ENCODE data around the gene TMEM201. TPM values are rescaled to one million over a fixed set of nuclear protein-coding genes. Genes with fewer than 3 reads are reported as not detected.

TMEM201 gene
- total RNA-seq, 1 donor from 2014 or later: 12.8 TPM

DNA sequence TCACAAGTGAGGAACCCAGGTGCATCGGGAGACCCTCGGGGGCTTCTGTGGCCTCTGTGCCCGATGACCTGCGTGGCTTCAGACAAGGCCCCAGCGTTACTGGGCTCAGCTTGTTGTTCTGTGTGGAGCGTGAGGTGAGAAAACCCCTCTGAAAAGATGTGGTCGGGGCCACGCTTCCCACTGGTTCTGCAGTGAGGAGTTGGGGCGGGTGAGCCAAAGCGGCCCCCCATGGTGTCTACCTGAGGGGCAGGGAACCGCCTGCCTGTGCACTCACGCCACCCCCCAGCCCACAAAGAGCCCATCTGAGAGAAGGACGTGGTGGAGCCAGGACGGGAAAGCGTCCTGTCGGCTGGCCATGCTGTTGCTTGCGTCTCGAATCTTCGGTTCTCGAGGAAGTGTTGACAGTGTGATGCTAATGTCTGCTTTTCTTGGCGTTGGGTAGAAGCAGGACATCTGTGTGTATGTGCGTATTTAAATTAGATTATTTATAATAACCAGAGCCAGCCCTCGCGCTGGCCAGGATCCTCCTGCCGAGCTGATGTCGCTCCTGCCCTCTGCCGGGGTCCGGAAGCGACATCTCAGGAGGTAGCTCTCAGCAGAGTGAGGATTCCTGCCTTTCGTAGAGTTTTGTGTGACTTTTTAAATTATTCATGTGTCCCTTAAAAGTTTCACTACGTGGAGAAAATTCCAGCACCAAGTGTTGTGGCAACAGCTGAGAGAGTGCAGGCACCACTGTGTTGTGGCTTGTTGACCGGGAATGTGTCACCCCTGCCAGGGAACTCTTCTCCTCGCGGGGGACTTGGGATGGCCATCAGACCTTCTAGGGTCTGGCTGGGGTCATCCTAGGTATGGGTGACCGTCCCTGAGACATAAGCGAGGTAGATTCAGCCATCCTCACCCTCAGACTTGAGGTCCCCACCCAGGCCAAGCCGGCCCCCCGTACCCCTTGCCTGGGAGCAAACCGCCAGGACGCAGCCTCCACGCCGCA, 15.3 kb downstream of the TMEM201 start:
- no peaks in the 10 kb centered on the region for H3K27me3 ChIP-seq
- peaks cover 45 to 58% of the 10 kb centered on the region in 2 donors for H3K36me3 ChIP-seq
- H3K27ac ChIP-seq: no peak overlapping the region
- no peaks in the 10 kb centered on the region for H3K4me1 ChIP-seq
- H3K4me3 ChIP-seq: no peak overlapping the region
- intact Hi-C loops (cut with DNase I): no loop called here
- TF ChIP-seq CTCF (IDR thresholded peaks at IDR 0.05): no peak
- H3K9me3 ChIP-seq: no peaks in the 10 kb centered on the region
- no peak for DNase-seq (ENCODE audit: low spot score in 2 of 2)

- Histone ChIP-seq H3K9me3 (no peaks in the 10 kb centered on the region), H3K4me3 (no peak overlapping the region), H3K4me1 (no peaks in the 10 kb centered on the region), H3K36me3 (peaks cover 43 to 63% of the 10 kb centered on the region in 2 donors), H3K27me3 (no peaks in the 10 kb centered on the region), H3K27ac (no peak overlapping the region)
- DNase-seq (ENCODE audit: low spot score in 2 of 2): no peak
- intact Hi-C loops (cut with DNase I): no loop called here
- TF ChIP-seq CTCF (IDR thresholded peaks at IDR 0.05): no peak
Measured at GRCh38 chr1:9604836-9605235, 16.1 kb downstream of the TMEM201 start.

DNA sequence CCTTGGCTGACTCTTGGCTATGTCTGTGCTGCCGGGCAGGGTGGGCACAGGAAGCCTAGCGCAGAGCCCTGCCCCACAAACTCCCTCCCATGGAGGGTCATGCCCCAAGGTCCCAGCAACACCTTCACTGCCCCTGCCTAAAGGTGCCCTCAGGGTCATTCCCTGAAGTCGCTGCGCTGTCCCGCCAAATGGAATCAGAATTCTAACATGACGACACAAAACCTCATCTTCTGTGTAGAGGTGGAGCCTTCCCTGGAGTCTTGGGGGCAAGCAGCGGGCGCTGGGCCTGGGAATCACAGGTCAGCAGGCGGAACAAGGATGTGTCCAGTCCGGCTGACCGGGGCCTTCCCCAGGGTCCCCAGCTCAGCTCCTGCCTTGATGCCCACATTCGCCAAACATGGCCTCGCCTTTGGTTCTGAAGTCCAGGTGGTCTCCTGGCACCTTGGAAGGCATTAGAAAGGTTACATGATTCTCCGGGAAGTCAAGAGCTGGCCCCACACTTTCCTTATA, 17.3 kb downstream of the TMEM201 start:
- no peak for DNase-seq (ENCODE audit: low spot score in 2 of 2)
- Histone ChIP-seq H3K27me3 (no peaks in the 10 kb centered on the region), H3K4me3 (no peak overlapping the region), H3K4me1 (no peaks in the 10 kb centered on the region), H3K27ac (no peak overlapping the region), H3K9me3 (no peaks in the 10 kb centered on the region), H3K36me3 (peaks cover 43 to 63% of the 10 kb centered on the region in 2 donors)
- intact Hi-C loops (cut with DNase I): no loop called here
- no peak for TF ChIP-seq CTCF (IDR thresholded peaks at IDR 0.05)

DNA sequence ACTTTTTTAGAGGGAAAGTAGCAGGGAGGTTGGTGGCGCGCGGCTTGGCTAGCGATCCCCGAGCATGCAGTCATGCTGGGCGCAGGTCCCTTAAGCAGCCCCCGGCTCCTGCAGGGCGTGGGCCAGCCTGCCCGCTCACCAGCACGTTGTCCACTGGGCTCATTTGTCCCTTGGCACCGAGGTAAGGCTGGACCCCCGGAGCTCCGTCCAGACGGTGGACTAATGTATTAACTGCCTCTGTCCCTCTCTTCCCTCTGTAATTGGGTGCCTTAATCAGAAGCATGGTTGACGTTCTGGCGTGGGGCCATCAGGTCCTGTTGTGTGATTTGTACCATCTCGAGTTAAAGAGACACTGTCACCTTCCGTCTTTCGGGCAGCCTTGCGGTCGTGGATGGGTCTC, 17.7 kb downstream of the TMEM201 start:
- Histone ChIP-seq H3K4me3 (no peak overlapping the region), H3K4me1 (no peaks in the 10 kb centered on the region), H3K36me3 (peaks cover 39 to 59% of the 10 kb centered on the region in 2 donors), H3K27me3 (no peaks in the 10 kb centered on the region), H3K27ac (no peak overlapping the region), H3K9me3 (no peaks in the 10 kb centered on the region)
- no peak for DNase-seq (ENCODE audit: low spot score in 2 of 2)
- intact Hi-C loops (cut with DNase I): no loop called here
- no peak for TF ChIP-seq CTCF (IDR thresholded peaks at IDR 0.05)

GRCh38 chr1:9606948-9607347, 18.2 kb downstream of the TMEM201 start:
- no peaks in the 10 kb centered on the region for H3K27me3 ChIP-seq
- H3K4me3 ChIP-seq: no peak overlapping the region
- no peak for DNase-seq (ENCODE audit: low spot score in 2 of 2)
- no peak for TF ChIP-seq CTCF (IDR thresholded peaks at IDR 0.05)
- no peaks in the 10 kb centered on the region for H3K4me1 ChIP-seq
- no peak overlapping the region for H3K27ac ChIP-seq
- no peaks in the 10 kb centered on the region for H3K9me3 ChIP-seq
- H3K36me3 ChIP-seq: peaks cover 35 to 56% of the 10 kb centered on the region in 2 donors
- intact Hi-C loops (cut with DNase I): no loop called here
